SK-N-SH (cell line): ENCODE measurements around the gene WWC2. TPM values are rescaled to one million over a fixed set of nuclear protein-coding genes. Genes with fewer than 3 reads are reported as not detected.

ENCODE experiments used
- CTCF ChIA-PET: fragments of 300-600, 350-600 bp; formaldehyde crosslinking; extraction: SDS; loops from one replicate; lab custom pipeline; 2021; lab: Yijun Ruan, JAX
- POLR2A ChIA-PET: fragments of 350-600 bp; sonication (Branson Sonifier 250); formaldehyde crosslinking; extraction: SDS; loops from one replicate; lab custom pipeline; 2020; ENCODE audit warnings: antibody characterized with exemption, inconsistent platforms; lab: Yijun Ruan, JAX
- DNase-seq: peaks from one replicate; pipeline ENCODE4 v3.0.0; 2012
- H2AFZ ChIP-seq: fragments of 200-600 bp; sonication (generic); 2 replicates; pipeline ENCODE4 v1.8.1; 2016; ENCODE audit warnings: antibody characterized with exemption, mild to moderate bottlenecking, low read depth
- H3F3A ChIP-seq: fragments of 200-600 bp; sonication (generic); replicated peaks from 2 replicates; pipeline ENCODE3; 2016; ENCODE audit warnings: antibody characterized with exemption, mild to moderate bottlenecking; ENCODE audit not compliant: insufficient read depth
- H3K27ac ChIP-seq, 2 experiments: fragments of 200-500 bp in 1 of 2; fragments of 200-600 bp in 1 of 2; sonication (Bioruptor generic) in 1 of 2; sonication (generic), shearing (Covaris generic) in 1 of 2; 2 replicates each; pipeline versions ENCODE4 v1.5.1 to v1.6.1; 2014 to 2016; ENCODE audit warnings: low read depth in 2 of 2, inconsistent platforms in 1 of 2, low read length in 1 of 2, mild to moderate bottlenecking in 1 of 2, mixed read lengths in 1 of 2
- H3K27me3 ChIP-seq: fragments of 200-600 bp; sonication (generic), shearing (Covaris generic); 2 replicates; pipeline ENCODE4 v1.6.1; 2016; ENCODE audit warnings: mixed run types; ENCODE audit not compliant: insufficient read depth
- H3K36me3 ChIP-seq, 2 experiments: fragments of 200-500 bp in 1 of 2; fragments of 200-600 bp in 1 of 2; sonication (Bioruptor generic) in 1 of 2; sonication (generic) in 1 of 2; replicated peaks in 1 of 2; 2 replicates each; pipeline versions ENCODE3 to v1.5.1; 2014 to 2016; ENCODE audit warnings: low read length in 1 of 2, mild to moderate bottlenecking in 1 of 2; ENCODE audit not compliant: insufficient read depth in 2 of 2, control insufficient read depth in 1 of 2
- H3K4me1 ChIP-seq, 2 experiments: fragments of 200-500 bp in 1 of 2; fragments of 200-600 bp in 1 of 2; sonication (Bioruptor generic) in 1 of 2; sonication (generic), shearing (Covaris generic) in 1 of 2; 2 replicates each; pipeline versions ENCODE4 v1.5.1 to v1.6.1; 2014 to 2016; ENCODE audit warnings: low read depth in 1 of 2, low read length in 1 of 2, mixed run types in 1 of 2; ENCODE audit not compliant: insufficient read depth in 2 of 2, control insufficient read depth in 1 of 2
- H3K4me2 ChIP-seq: fragments of 200-600 bp; sonication (generic), shearing (Covaris generic); 2 replicates; pipeline ENCODE4 v1.6.1; 2017; ENCODE audit warnings: mixed run types
- H3K4me3 ChIP-seq, 2 experiments: fragments of 200-500 bp in 1 of 2; fragments of 200-600 bp in 1 of 2; sonication (Bioruptor generic) in 1 of 2; sonication (generic), shearing (Covaris generic) in 1 of 2; 2 replicates each; pipeline versions ENCODE4 v1.5.1 to v1.8.1; 2014 to 2016; ENCODE audit warnings: low read depth in 2 of 2, inconsistent platforms in 1 of 2, low read length in 1 of 2, mild to moderate bottlenecking in 1 of 2, mixed read lengths in 1 of 2, moderate library complexity in 1 of 2
- H3K79me2 ChIP-seq: fragments of 200-600 bp; sonication (generic); 2 replicates; pipeline ENCODE4 v1.8.1; 2017; ENCODE audit warnings: mild to moderate bottlenecking; ENCODE audit not compliant: insufficient read depth
- H3K9ac ChIP-seq: fragments of 200-600 bp; sonication (generic); 2 replicates; pipeline ENCODE4 v1.6.1; 2017; ENCODE audit warnings: mixed run types
- H3K9me2 ChIP-seq: fragments of 200-600 bp; sonication (generic); 2 replicates; pipeline ENCODE4 v1.6.1; 2017; ENCODE audit warnings: mixed run types
- H3K9me3 ChIP-seq: fragments of 200-600 bp; sonication (generic); 2 replicates; pipeline ENCODE4 v1.6.1; 2017; ENCODE audit warnings: mixed run types, mild to moderate bottlenecking, moderate library complexity
- H4K20me1 ChIP-seq: fragments of 200-600 bp; sonication (generic); 2 replicates; pipeline ENCODE4 v1.6.1; 2017; ENCODE audit warnings: mild to moderate bottlenecking, mixed run types; ENCODE audit not compliant: insufficient read depth
- CHD2 ChIP-seq: fragments of 150-350 bp; IDR thresholded peaks from 2 replicates; pipeline ENCODE4 v1.6.1; 2018; ENCODE audit warnings: low read length; ENCODE audit not compliant: partially characterized antibody
- EZH2phosphoT487 ChIP-seq: fragments of 200-600 bp; sonication (generic); IDR thresholded peaks from 2 replicates; pipeline ENCODE4 v1.6.1; 2017; ENCODE audit warnings: low read depth, mixed run types, mild to moderate bottlenecking, antibody characterized with exemption, moderate library complexity, borderline replicate concordance
- GABPA ChIP-seq: IDR thresholded peaks from 2 replicates; pipeline ENCODE4 v1.4.0; 2012; ENCODE audit warnings: low read depth, mild to moderate bottlenecking
- JUND ChIP-seq: IDR thresholded peaks from 2 replicates; pipeline ENCODE4 v1.4.0; 2012
- MEF2A ChIP-seq: IDR thresholded peaks from 2 replicates; pipeline ENCODE4 v1.4.0; 2012; ENCODE audit warnings: low read depth, borderline replicate concordance
- NFIC ChIP-seq: IDR thresholded peaks from 2 replicates; pipeline ENCODE4 v1.4.0; 2012; ENCODE audit warnings: borderline replicate concordance
- NRF1 ChIP-seq: IDR thresholded peaks from 2 replicates; pipeline ENCODE4 v1.6.1; 2012; ENCODE audit warnings: low read depth, mild to moderate bottlenecking, low read length
- POLR2AphosphoS5 ChIP-seq: IDR thresholded peaks from 2 replicates; pipeline ENCODE4 v1.6.1; 2012; ENCODE audit warnings: low read depth, low read length
- RAD21 ChIP-seq: IDR thresholded peaks from 2 replicates; pipeline ENCODE4 v1.6.1; 2012; ENCODE audit warnings: mild to moderate bottlenecking, low read length
- RCOR1 ChIP-seq: fragments of 150-350 bp; IDR thresholded peaks from 2 replicates; pipeline ENCODE4 v1.6.1; 2017; ENCODE audit warnings: antibody characterized with exemption, low read length
- RFX5 ChIP-seq: IDR thresholded peaks from 2 replicates; pipeline ENCODE4 v1.6.1; 2012; ENCODE audit warnings: mild to moderate bottlenecking, improper control_type of control experiment, low read length
- SIN3A ChIP-seq: IDR thresholded peaks from 2 replicates; pipeline ENCODE4 v1.6.1; 2012; ENCODE audit warnings: low read depth, mild to moderate bottlenecking, low read length, moderate library complexity, borderline replicate concordance
- SMC3 ChIP-seq: IDR thresholded peaks from 2 replicates; pipeline ENCODE4 v1.6.1; 2012; ENCODE audit warnings: low read depth, low read length, improper control_type of control experiment
- TEAD4 ChIP-seq: IDR thresholded peaks from 2 replicates; pipeline ENCODE4 v1.4.0; 2012; ENCODE audit warnings: mild to moderate bottlenecking, borderline replicate concordance; ENCODE audit not compliant: insufficient read depth
- WGBS: methylation state at CpG from one replicate; pipeline ENCODE4 v1.1.6; 2017; ENCODE audit warnings: low lambda C conversion rate; 5-methylcytosine and 5-hydroxymethylcytosine counted together
- polyA plus RNA-seq, 3 experiments: library from polyadenylated mRNA; depleted of rRNA; stranded (reverse); fragments of >200 nt; gene quantifications; 2 replicates each; pipeline ENCODE4 v1.2.3, GENCODE V29; 2012
- TF ChIP-seq, protein P1 (sequence below): IDR thresholded peaks from 2 replicates; pipeline ENCODE4; 2012
- TF ChIP-seq, protein P2 (sequence below): IDR thresholded peaks from 2 replicates; pipeline ENCODE4 v1.6.1; 2012; ENCODE audit warnings: mild to moderate bottlenecking, low read depth, low read length, moderate library complexity
- TF ChIP-seq, protein P3 (sequence below): IDR thresholded peaks from 2 replicates; pipeline ENCODE4 v1.4.0; 2012; ENCODE audit warnings: low read depth, borderline replicate concordance
- TF ChIP-seq, protein P4 (sequence below): IDR thresholded peaks from 2 replicates; pipeline ENCODE4 v1.4.0; 2012; ENCODE audit warnings: low read depth, borderline replicate concordance

WWC2 gene
- polyA plus RNA-seq, 1 of the 3 experiments (the other 2 are of a cell fraction), result 18.4 TPM

DNA sequence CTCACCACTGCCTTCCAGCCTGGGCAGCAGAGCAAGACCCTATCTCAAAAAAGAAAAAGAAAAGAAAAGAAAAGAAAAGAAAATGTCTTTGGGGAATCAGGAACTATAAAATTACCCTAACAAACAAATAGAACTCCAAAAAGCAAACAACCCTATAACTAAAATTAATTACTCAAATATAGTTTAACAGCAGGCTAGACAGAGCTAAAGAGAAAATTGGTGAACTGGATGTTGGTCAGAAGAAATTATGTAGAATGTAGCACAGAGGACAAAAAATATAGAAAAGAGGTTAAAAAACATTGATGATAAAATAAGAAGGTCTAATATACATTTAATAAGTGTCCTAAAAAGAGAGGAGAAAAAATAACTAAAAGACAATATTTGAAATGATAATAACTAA is 27.8 kb upstream of the WWC2 start:
- Histone ChIP-seq H3K27me3 (no peaks in the 10 kb centered on the region), H4K20me1 (no peaks in the 10 kb centered on the region), H3K9ac (no peak overlapping the region), H3K9me2 (no peaks in the 10 kb centered on the region), H3K4me2 (no peak overlapping the region), H3K4me3 (no peak overlapping the region), H3K36me3 (no peaks in the 10 kb centered on the region), H3K9me3 (peaks cover 12% of the 10 kb centered on the region; the same call in 1 of the 2 replicates), H3K79me2 (no peaks in the 10 kb centered on the region), H3K27ac (no peak overlapping the region), H2AFZ (no peak overlapping the region), H3F3A (no peaks in the 10 kb centered on the region), H3K4me1 (peaks cover 0 to 10% of the 10 kb centered on the region in 2 experiments; a peak in 1 of 4 replicates)
- TF ChIP-seq, protein P1, sequence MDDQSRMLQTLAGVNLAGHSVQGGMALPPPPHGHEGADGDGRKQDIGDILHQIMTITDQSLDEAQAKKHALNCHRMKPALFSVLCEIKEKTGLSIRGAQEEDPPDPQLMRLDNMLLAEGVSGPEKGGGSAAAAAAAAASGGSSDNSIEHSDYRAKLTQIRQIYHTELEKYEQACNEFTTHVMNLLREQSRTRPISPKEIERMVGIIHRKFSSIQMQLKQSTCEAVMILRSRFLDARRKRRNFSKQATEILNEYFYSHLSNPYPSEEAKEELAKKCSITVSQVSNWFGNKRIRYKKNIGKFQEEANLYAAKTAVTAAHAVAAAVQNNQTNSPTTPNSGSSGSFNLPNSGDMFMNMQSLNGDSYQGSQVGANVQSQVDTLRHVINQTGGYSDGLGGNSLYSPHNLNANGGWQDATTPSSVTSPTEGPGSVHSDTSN, result no peak
- TF ChIP-seq JUND, result no peak
- DNase-seq, result no peak
- ChIA-PET CTCF (interaction anchor here (1.0 to 6.4 kb wide), 5 partner anchors 12 to 191 kb away, joined by 3 to 109 read pairs (median 7); no protein-coding TSS in a partner anchor), POLR2A (no interaction called here)

DNA sequence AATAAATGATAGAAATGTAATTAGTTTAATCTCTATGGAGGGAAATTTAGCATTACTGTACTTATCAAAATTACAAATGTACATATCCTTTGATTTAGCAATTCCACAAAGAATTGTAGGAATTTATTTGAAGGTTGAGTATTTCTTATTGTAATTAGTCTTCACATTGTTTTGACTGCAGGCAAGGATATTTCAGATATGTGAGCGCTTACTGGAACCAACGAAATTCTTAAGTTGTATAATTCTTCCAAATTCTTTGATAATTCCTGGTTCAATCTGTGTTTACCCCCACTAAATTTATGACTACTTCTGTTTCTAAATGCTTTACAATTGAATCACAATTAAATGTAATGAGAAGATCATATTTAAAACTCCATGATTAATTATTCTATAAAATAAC is 26.9 kb upstream of the WWC2 start:
- H3K4me2 ChIP-seq, result no peak overlapping the region
- no peak for DNase-seq
- H3K27ac ChIP-seq, result no peak overlapping the region
- no peaks in the 10 kb centered on the region for H3K9me2 ChIP-seq
- TF ChIP-seq RFX5, result no peak
- TF ChIP-seq RCOR1, result no peak
- TF ChIP-seq, protein P1, result no peak
- no peak for TF ChIP-seq MEF2A
- no peak for TF ChIP-seq JUND
- TF ChIP-seq NRF1, result no peak
- no peak for TF ChIP-seq TEAD4
- no peak for TF ChIP-seq RAD21
- TF ChIP-seq, protein P2, sequence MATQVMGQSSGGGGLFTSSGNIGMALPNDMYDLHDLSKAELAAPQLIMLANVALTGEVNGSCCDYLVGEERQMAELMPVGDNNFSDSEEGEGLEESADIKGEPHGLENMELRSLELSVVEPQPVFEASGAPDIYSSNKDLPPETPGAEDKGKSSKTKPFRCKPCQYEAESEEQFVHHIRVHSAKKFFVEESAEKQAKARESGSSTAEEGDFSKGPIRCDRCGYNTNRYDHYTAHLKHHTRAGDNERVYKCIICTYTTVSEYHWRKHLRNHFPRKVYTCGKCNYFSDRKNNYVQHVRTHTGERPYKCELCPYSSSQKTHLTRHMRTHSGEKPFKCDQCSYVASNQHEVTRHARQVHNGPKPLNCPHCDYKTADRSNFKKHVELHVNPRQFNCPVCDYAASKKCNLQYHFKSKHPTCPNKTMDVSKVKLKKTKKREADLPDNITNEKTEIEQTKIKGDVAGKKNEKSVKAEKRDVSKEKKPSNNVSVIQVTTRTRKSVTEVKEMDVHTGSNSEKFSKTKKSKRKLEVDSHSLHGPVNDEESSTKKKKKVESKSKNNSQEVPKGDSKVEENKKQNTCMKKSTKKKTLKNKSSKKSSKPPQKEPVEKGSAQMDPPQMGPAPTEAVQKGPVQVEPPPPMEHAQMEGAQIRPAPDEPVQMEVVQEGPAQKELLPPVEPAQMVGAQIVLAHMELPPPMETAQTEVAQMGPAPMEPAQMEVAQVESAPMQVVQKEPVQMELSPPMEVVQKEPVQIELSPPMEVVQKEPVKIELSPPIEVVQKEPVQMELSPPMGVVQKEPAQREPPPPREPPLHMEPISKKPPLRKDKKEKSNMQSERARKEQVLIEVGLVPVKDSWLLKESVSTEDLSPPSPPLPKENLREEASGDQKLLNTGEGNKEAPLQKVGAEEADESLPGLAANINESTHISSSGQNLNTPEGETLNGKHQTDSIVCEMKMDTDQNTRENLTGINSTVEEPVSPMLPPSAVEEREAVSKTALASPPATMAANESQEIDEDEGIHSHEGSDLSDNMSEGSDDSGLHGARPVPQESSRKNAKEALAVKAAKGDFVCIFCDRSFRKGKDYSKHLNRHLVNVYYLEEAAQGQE, result no peak
- TF ChIP-seq CHD2, result no peak
- no peak for TF ChIP-seq NFIC
- no peak for TF ChIP-seq SMC3
- no peak for TF ChIP-seq EZH2phosphoT487
- TF ChIP-seq POLR2AphosphoS5, result no peak
- TF ChIP-seq, protein P3, sequence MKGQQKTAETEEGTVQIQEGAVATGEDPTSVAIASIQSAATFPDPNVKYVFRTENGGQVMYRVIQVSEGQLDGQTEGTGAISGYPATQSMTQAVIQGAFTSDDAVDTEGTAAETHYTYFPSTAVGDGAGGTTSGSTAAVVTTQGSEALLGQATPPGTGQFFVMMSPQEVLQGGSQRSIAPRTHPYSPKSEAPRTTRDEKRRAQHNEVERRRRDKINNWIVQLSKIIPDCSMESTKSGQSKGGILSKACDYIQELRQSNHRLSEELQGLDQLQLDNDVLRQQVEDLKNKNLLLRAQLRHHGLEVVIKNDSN, result no peak
- TF ChIP-seq GABPA, result no peak
- TF ChIP-seq, protein P4, sequence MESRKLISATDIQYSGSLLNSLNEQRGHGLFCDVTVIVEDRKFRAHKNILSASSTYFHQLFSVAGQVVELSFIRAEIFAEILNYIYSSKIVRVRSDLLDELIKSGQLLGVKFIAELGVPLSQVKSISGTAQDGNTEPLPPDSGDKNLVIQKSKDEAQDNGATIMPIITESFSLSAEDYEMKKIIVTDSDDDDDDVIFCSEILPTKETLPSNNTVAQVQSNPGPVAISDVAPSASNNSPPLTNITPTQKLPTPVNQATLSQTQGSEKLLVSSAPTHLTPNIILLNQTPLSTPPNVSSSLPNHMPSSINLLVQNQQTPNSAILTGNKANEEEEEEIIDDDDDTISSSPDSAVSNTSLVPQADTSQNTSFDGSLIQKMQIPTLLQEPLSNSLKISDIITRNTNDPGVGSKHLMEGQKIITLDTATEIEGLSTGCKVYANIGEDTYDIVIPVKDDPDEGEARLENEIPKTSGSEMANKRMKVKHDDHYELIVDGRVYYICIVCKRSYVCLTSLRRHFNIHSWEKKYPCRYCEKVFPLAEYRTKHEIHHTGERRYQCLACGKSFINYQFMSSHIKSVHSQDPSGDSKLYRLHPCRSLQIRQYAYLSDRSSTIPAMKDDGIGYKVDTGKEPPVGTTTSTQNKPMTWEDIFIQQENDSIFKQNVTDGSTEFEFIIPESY, result no peak
- no peak for TF ChIP-seq SIN3A
- TF ChIP-seq, all 33 proteins: peak for 0
- Histone ChIP-seq H3K9ac (no peak overlapping the region), H3F3A (no peaks in the 10 kb centered on the region), H4K20me1 (no peaks in the 10 kb centered on the region), H3K9me3 (peaks cover 12% of the 10 kb centered on the region; the same call in 1 of the 2 replicates), H3K27me3 (no peaks in the 10 kb centered on the region), H3K79me2 (no peaks in the 10 kb centered on the region), H3K36me3 (no peaks in the 10 kb centered on the region), H2AFZ (no peak overlapping the region), H3K4me3 (no peak overlapping the region), H3K4me1 (peaks cover 0 to 10% of the 10 kb centered on the region in 2 experiments; a peak in 1 of 4 replicates)
- CTCF ChIA-PET, result interaction anchor here (1.1 to 6.4 kb wide), 5 partner anchors 133 to 190 kb away, joined by 3 to 109 read pairs (median 14); no protein-coding TSS in a partner anchor
- 86% methylated on average over 2 of the region's 2 CpGs for WGBS
- POLR2A ChIA-PET, result no interaction called here
